ENCODE measurements around the gene MXRA8.

Gene MXRA8

DNA sequence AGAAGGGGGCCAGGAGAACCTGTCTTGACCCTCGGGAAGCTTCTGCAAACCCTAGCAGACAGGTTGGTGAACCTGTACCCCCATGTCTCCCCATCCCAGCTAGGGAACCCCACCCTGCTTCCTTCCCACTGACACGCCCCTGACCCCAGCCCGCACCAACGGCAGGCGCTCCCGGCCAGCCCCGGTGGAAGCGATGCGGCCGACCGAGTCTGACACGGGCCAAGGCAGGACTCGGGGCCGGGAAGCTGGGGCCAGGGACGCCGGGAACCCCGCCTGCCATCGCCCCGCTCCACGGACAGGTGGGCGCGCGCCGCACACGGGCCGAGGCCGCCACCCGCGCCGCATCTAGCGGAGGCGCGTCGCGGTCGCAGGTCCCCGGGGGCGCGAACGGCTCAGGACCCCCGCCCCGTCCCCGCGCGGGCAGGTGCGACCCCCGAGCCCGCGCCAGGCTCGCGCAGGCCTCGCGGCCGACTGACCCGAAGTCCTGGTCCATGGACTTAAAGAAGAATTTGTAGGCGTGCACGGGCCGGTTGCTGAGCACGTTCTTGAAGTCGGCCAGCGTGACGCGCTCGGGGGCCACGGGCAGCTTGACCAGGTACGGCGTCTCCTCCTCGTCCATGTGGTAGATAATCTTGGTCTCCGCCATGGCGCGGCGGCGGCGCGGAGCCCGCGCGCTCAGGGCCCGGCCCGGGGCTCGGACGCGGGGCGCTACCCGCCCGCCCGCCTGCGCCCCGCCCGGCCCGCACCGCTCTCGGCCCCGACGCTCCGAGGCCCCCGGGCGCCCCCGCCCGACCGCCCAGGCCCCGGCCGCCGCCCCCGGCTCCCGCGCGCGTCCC is 9.7 kb downstream of the MXRA8 start:
- no peak for DNase-seq

DNA sequence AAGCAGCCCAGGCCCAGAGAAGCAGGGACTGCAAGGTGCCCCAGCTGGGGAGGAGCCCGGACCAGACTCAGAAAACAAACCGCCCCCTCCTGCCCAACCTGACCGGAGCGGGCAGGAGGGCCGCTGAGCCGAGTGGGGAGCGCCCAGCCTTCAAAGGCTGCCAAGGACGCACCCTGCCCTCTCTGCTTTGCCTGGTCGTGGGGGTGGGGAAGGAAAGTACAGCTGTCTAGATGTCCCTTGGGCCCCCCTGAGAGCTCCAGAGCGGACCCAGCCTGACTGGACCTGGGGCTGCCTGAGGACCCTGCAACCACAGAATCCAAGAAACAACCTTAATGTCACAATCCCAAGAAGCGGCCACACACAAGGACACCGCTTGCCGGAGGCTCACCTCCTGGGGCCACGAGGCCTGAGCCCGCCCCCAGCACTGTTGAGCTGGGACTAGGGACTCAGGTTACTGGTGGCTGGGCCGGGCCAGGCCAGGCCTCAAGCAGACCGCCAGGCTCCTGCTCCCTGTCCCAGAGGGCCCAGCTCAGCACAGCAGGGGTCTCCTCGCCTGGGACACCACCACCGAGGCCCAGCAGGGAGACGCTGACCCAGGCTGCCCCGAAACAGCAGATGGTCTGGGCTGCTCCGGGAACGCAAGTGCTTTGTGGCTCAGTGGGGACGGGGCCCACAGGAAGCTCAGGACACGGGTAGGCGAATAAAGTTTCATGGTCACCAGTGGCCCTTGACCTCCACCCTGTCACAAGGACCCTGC is 10.5 kb downstream of the MXRA8 start:
- DNase-seq: no peak

DNA sequence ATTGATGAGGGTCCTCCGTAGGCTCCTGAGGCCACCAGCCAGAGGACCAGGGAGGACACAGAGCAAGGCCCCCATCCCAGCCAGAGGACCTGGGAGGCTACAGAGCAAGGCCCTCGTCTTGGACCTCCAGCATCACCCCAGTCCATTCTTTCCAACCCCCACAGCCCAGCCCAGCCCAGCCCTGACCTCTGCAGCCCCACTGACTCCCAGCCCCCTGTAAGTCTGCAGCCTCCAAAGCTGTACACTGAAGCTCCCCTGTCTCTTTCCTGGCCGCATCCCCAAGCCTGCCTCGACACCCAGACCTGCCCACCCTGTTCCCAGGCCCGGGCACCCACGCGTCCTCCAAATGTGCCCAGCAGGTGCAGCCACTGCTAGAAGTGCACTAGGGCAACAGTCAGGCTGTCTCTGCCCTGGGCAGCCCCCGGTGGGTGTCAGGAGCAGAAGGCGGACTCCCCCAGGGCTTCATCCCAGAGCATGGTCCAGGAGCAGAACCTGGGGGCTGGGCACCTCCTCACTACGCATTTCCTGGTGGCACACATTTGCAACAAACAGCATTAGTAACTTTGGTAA is 11.2 kb downstream of the MXRA8 start:
- DNase-seq: no peak

DNA sequence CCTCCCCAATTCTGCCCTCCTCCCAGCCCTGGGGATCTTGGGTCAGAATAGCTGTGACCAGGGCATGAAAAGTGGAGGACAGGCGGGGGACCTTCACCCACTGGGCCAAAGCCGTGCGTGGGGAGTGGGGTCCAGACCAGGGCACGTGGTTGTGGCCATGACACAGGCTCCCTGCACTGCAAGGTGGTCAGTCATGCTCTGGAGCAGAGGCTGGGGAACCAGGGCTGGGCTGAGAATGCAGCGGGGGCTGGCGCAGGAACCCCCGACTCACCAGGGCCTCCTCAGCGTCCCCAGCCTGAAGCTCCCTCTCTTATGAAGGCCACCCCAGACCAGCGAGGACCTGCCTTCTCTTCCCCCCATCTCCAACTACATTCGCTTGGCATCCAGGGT is 11.9 kb downstream of the MXRA8 start:
- no peak for DNase-seq

GRCh38 chr1:1345860-1346500 is 12.4 kb downstream of the MXRA8 start:
- no peak for DNase-seq

GRCh38 chr1:1345384-1345783 is 13.0 kb downstream of the MXRA8 start:
- DNase-seq: no peak

GRCh38 chr1:1344655-1345361 is 13.5 kb downstream of the MXRA8 start:
- DNase-seq: no peak

GRCh38 chr1:1343811-1344421 is 14.4 kb downstream of the MXRA8 start:
- no peak for DNase-seq

DNA sequence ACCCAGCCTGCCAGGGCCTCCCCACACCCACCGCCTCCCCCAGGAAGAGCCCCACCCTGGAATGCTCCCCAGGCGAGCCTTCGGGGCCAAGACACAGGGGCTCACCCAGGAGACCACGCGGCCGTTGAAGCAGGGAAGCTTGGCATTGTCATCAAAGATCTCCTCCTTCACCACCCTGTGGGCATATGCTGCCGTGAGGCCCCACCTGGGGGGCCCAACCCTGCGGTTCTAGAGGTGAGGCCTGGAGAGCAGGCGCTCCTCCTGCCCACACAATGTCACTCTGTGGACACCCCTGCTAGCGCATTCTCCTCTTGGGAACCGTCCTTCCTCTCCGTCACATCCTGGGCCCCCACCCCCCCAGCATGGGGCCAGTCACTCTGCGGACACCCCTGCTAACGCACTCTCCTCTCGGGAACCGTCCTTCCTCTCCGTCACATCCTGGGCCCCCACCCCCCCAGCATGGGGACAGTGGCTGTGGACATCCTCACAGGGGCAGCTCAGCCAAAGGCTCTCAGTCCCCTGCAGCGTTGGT is 15.7 kb downstream of the MXRA8 start:
- no peak for DNase-seq

DNA sequence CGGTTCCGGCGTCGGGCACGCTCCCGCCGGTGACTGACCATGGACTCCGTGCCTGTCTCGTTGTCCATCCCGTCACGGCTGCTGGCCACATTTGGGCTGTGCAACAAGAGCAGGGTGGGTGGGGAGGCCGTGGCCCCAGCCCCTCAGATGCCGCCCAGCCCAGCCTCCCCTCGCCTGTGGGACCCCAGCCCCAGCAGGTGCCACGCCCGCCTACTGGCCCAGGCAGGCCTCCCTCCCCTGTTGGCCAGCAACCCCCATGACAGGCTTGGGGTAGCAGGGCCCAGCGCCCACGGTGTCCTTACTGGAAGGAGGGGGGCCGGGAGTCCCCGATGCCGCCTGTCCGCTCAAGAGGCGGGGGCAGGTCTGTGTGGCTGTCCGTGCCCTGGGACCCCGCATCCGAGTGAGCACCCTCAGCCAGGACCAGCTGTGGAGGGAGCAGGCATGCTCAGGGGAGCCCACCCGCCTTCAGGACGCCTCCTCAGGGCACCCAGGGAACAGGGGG is 16.2 kb downstream of the MXRA8 start:
- DNase-seq: no peak

GRCh38 chr1:1341549-1342021 is 16.8 kb downstream of the MXRA8 start:
- no peak for DNase-seq

DNA sequence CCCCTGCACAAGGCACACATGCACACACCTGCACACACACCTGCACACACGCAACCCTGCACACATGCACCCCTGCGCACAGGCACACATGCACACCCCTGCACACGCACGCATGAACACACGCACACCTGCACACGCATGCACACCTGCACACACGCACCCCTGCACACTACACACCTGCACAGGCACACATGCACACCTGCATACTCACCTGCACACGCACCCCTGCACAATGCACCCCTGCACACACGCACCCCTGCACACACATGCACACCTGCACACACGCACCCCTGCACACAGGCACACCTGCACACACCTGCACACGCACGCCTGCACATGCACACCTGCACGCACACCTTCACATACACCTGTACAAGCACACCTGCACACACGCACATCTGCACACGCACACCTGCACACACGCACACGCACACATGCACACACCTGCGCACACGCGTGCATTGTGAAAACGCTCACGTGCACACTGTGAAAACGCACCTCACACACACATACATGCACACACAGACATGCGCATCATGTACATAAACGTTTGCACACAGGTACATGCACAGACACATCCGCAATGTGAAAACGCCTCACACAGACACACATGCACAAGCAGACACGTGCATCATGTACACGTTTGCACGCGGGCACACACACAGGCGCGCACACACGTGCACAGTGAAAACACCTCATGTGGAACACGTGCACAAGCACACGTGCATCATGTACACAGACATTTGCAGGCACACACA is 17.4 kb downstream of the MXRA8 start:
- DNase-seq: no peak

- no peak for DNase-seq
Observed at GRCh38 chr1:1340185-1340584, 18.2 kb downstream of the MXRA8 start.

DNA sequence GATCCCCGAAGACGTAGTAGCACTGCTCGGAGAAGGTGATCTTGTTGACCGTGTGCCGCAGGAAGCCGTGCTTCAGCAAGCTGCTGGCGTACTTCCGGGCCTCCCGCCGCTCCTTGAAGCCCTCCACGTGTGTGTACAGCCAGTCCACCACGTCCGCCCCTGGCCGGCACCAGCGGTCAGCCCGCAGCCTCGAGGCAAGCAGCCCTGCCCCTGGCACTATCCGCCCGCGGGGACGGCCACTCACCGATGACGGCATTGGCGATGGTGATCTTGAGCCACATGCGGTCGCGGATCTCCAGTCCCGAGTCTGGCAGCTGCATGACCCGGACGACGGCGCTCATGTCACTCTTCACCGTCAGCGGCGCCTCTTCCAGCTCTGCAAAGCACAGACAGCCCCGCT is 20.1 kb downstream of the MXRA8 start:
- no peak for DNase-seq

DNA sequence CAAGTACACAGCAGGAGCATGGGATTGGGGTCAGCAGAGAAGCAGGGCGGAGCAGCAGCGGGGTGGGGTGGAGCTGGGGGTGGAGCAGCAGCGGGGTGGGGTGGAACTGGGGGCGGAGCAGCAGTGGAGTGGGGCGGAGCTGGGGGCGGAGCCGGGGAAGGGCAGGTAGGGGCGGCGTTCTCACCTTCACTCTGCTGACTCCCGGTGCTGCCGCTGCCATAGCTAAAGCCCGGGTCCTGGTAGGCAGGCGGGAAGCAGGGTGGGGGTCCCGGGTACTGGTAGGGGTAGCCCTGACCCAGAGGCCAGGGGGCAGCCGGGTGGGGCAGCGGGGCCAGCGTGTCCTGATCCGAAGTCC is 20.6 kb downstream of the MXRA8 start:
- no peak for DNase-seq

- no peak for DNase-seq
Observed at GRCh38 chr1:1336931-1337792, 21.2 kb downstream of the MXRA8 start.

GRCh38 chr1:1336446-1336845 is 21.9 kb downstream of the MXRA8 start:
- DNase-seq: no peak

- no peak for DNase-seq
Observed at GRCh38 chr1:1335792-1336248, 22.5 kb downstream of the MXRA8 start.

GRCh38 chr1:1335283-1335682 is 23.1 kb downstream of the MXRA8 start:
- no peak for DNase-seq

GRCh38 chr1:1334835-1335234 is 23.5 kb downstream of the MXRA8 start:
- DNase-seq: no peak

Data from KG1 (cell line).